MCF 10A (cell line): ENCODE data around the gene ERI2. TPM values are rescaled to one million over a fixed set of nuclear protein-coding genes. Genes with fewer than 3 reads are reported as not detected.

ENCODE experiments used
- BruUV-seq: library from RNA; stranded (reverse); fragments of 400-500 nt; replicated peaks from 2 replicates; lab custom pipeline; 2021; lab: Mats Ljungman, UMichigan
- CTCF ChIA-PET: fragments of 300-600 bp; sonication (Branson Sonifier 250); formaldehyde crosslinking; extraction: SDS; loops from one replicate; lab custom pipeline; 2021; ENCODE audit warnings: antibody characterized with exemption, inconsistent platforms; lab: Yijun Ruan, JAX
- POLR2A ChIA-PET: fragments of 300-600, 350-650 bp; sonication (Branson Sonifier 250); formaldehyde crosslinking; extraction: SDS; loops from one replicate; lab custom pipeline; 2020; ENCODE audit warnings: antibody characterized with exemption, inconsistent platforms; lab: Yijun Ruan, JAX
- DNase-seq: peaks from one replicate; pipeline ENCODE4 v3.0.0-alpha.2; 2018; ENCODE audit not compliant: unreplicated experiment
- H3K27ac Mint-ChIP-seq: one replicate; pipeline ENCODE4 v1.8.0; 2022; ENCODE audit warnings: mild to moderate bottlenecking, low read depth, mixed read lengths; ENCODE audit not compliant: unreplicated experiment
- H3K27me3 Mint-ChIP-seq: one replicate; pipeline ENCODE4 v1.8.0; 2022; ENCODE audit warnings: mixed read lengths; ENCODE audit not compliant: insufficient read depth, unreplicated experiment
- H3K36me3 Mint-ChIP-seq: one replicate; pipeline ENCODE4 v1.8.0; 2022; ENCODE audit warnings: mild to moderate bottlenecking, moderate library complexity, mixed read lengths; ENCODE audit not compliant: insufficient read depth, unreplicated experiment
- H3K4me1 Mint-ChIP-seq: one replicate; pipeline ENCODE4 v1.8.0; 2022; ENCODE audit warnings: mixed read lengths; ENCODE audit not compliant: insufficient read depth, unreplicated experiment
- H3K4me3 Mint-ChIP-seq: one replicate; pipeline ENCODE4 v1.8.0; 2022; ENCODE audit warnings: mild to moderate bottlenecking, moderate library complexity, mixed read lengths; ENCODE audit not compliant: unreplicated experiment
- H3K9me3 Mint-ChIP-seq: one replicate; pipeline ENCODE4 v1.8.0; 2022; ENCODE audit warnings: mixed read lengths; ENCODE audit not compliant: unreplicated experiment
- CTCF ChIP-seq: fragments of 200-600 bp; IDR thresholded peaks from one replicate; pipeline ENCODE4 v1.8.0; 2022; ENCODE audit warnings: antibody characterized with exemption, mild to moderate bottlenecking; ENCODE audit not compliant: unreplicated experiment
- intact Hi-C: fragments of 100-400 bp; cut with micrococcal nuclease; formaldehyde crosslinking; loops from 2 replicates; pipeline ENCODE4 v1.14.1; 2022
- total RNA-seq: library from RNA; stranded (reverse); gene quantifications from 2 replicates; pipeline ENCODE4 v1.2.3, GENCODE V29; 2022

Gene ERI2
- total RNA-seq, 1 experiment from 2014 or later: 26.8 TPM

GRCh38 chr16:20833086-20833485 lies 26.8 kb upstream of the ERI2 start:
- BruUV-seq: no TSS peak

GRCh38 chr16:20830372-20830771 lies 24.1 kb upstream of the ERI2 start:
- no peak overlapping the region for H3K4me3 Mint-ChIP-seq
- no peak for DNase-seq
- CTCF ChIA-PET: interaction anchor here (0.6 to 1.7 kb wide), 3 partner anchors 23 to 471 kb away, joined by 3 to 7 read pairs (median 4); no protein-coding TSS in a partner anchor
- no peak for TF ChIP-seq CTCF
- peaks cover 13% of the 10 kb centered on the region for H3K36me3 Mint-ChIP-seq
- H3K4me1 Mint-ChIP-seq: no peaks in the 10 kb centered on the region
- H3K27me3 Mint-ChIP-seq: no peaks in the 10 kb centered on the region
- intact Hi-C loops: no loop called here
- no TSS peak for BruUV-seq
- H3K27ac Mint-ChIP-seq: no peak overlapping the region
- H3K9me3 Mint-ChIP-seq: no peaks in the 10 kb centered on the region
- POLR2A ChIA-PET: interaction anchor here (0.7 to 1.3 kb wide), 3 partner anchors 16 to 25 kb away, joined by 4 read pairs; no protein-coding TSS in a partner anchor

More at GRCh38 chr16:20833086-20833485, 26.8 kb upstream of the ERI2 start:
- TF ChIP-seq CTCF: no peak
- Mint-ChIP-seq H3K4me3 (no peak overlapping the region), H3K4me1 (no peaks in the 10 kb centered on the region), H3K27me3 (no peaks in the 10 kb centered on the region), H3K36me3 (peaks cover 18% of the 10 kb centered on the region), H3K27ac (no peak overlapping the region), H3K9me3 (no peaks in the 10 kb centered on the region)
- ChIA-PET POLR2A (interaction anchor here (0.8 kb wide), 1 partner anchor 19 kb away, joined by 4 read pairs; no protein-coding TSS in a partner anchor), CTCF (interaction anchor here (0.5 to 1.1 kb wide), 4 partner anchors 33 to 304 kb away, joined by 3 to 4 read pairs (median 3); no protein-coding TSS in a partner anchor)
- intact Hi-C loops: no loop called here
- DNase-seq: no peak

GRCh38 chr16:20829536-20829935 lies 23.3 kb upstream of the ERI2 start:
- no peak for DNase-seq
- TF ChIP-seq CTCF: no peak
- Mint-ChIP-seq H3K4me1 (no peaks in the 10 kb centered on the region), H3K36me3 (peaks cover 13% of the 10 kb centered on the region), H3K27ac (no peak overlapping the region), H3K4me3 (no peak overlapping the region), H3K9me3 (no peaks in the 10 kb centered on the region), H3K27me3 (no peaks in the 10 kb centered on the region)
- intact Hi-C loops: no loop called here
- POLR2A ChIA-PET: interaction anchor here (0.6 to 0.7 kb wide), 2 partner anchors 26 to 486 kb away, joined by 3 to 4 read pairs; no protein-coding TSS in a partner anchor
- no TSS peak for BruUV-seq
- CTCF ChIA-PET: interaction anchor here (0.5 to 1.7 kb wide), 4 partner anchors 24 to 471 kb away, joined by 3 to 7 read pairs (median 3); no protein-coding TSS in a partner anchor

GRCh38 chr16:20826039-20826566 lies 19.8 kb upstream of the ERI2 start:
- no peaks in the 10 kb centered on the region for H3K9me3 Mint-ChIP-seq
- H3K27ac Mint-ChIP-seq: no peak overlapping the region
- DNase-seq: no peak
- POLR2A ChIA-PET: no interaction called here
- no peak overlapping the region for H3K4me3 Mint-ChIP-seq
- peaks cover 15% of the 10 kb centered on the region for H3K36me3 Mint-ChIP-seq
- no peaks in the 10 kb centered on the region for H3K27me3 Mint-ChIP-seq
- CTCF ChIA-PET: interaction anchor here (0.6 to 1.3 kb wide), 2 partner anchors 24 to 129 kb away, joined by 3 to 6 read pairs; no protein-coding TSS in a partner anchor
- intact Hi-C loops: no loop called here
- no TSS peak for BruUV-seq
- no peaks in the 10 kb centered on the region for H3K4me1 Mint-ChIP-seq
- TF ChIP-seq CTCF: no peak
